HEK293 (cell line): ENCODE measurements around the gene PRR36.

Experiments used
- CTCF ChIA-PET: fragments of 350-600 bp; formaldehyde crosslinking; extraction: SDS; loops from one replicate; lab custom pipeline; 2021; ENCODE audit warnings: antibody characterized with exemption; lab: Yijun Ruan, JAX
- POLR2A ChIA-PET: fragments of 300-600 bp; formaldehyde crosslinking; extraction: SDS; loops from one replicate; lab custom pipeline; 2020; ENCODE audit warnings: antibody characterized with exemption, inconsistent platforms; lab: Yijun Ruan, JAX
- H3K27ac ChIP-seq: fragments of 200-500 bp; sonication (Bioruptor generic); 2 replicates; pipeline ENCODE4 v1.5.1; 2014; ENCODE audit warnings: low read depth, low read length, control low read depth, inconsistent platforms; ENCODE audit errors: extremely low read depth
- H3K36me3 ChIP-seq, 2 experiments: fragments of 200-500 bp in 1 of 2; sonication (Bioruptor generic) in 1 of 2; 1 replicate in 1 of 2; 2 replicates in 1 of 2; pipeline ENCODE4 v1.5.1; 2014 to 2017; ENCODE audit warnings: inconsistent platforms in 2 of 2, low read length in 2 of 2; ENCODE audit not compliant: control insufficient read depth in 2 of 2, insufficient read depth in 1 of 2
- H3K4me1 ChIP-seq: fragments of 200-500 bp; sonication (Bioruptor generic); 2 replicates; pipeline ENCODE4 v1.5.1; 2014; ENCODE audit warnings: mild to moderate bottlenecking, low read length, inconsistent platforms; ENCODE audit not compliant: control insufficient read depth, insufficient read depth
- H3K4me3 ChIP-seq: 2 replicates; pipeline ENCODE4 v1.5.1; 2011; ENCODE audit warnings: low read depth, mild to moderate bottlenecking, control low read depth, low read length, moderate library complexity
- H3K9me3 ChIP-seq: fragments of 200-500 bp; sonication (Bioruptor generic); 2 replicates; pipeline ENCODE4 v1.5.1; 2014; ENCODE audit warnings: low read depth, low read length, inconsistent platforms; ENCODE audit not compliant: control insufficient read depth, insufficient read depth
- EGR2 ChIP-seq: fragments of 450-650 bp; formaldehyde crosslinking; IDR thresholded peaks from 2 replicates; pipeline ENCODE4 v1.5.1; 2016; ENCODE audit warnings: low read depth, missing biosample characterization, missing genetic modification characterization
- SCRT2 ChIP-seq: fragments of 450-650 bp; formaldehyde crosslinking; IDR thresholded peaks from 2 replicates; pipeline ENCODE4 v1.5.1; 2016; ENCODE audit warnings: missing biosample characterization, missing genetic modification characterization
- SP2 ChIP-seq: fragments of 450-650 bp; formaldehyde crosslinking; IDR thresholded peaks from 2 replicates; pipeline ENCODE4 v1.5.1; 2016; ENCODE audit warnings: missing biosample characterization, missing genetic modification characterization
- SP3 ChIP-seq: fragments of 450-650 bp; formaldehyde crosslinking; IDR thresholded peaks from 2 replicates; pipeline ENCODE4 v1.5.1; 2016; ENCODE audit warnings: missing biosample characterization, missing genetic modification characterization
- ZBTB17 ChIP-seq: fragments of 450-650 bp; formaldehyde crosslinking; IDR thresholded peaks from 2 replicates; pipeline ENCODE4 v1.5.1; 2016; ENCODE audit warnings: missing biosample characterization, missing genetic modification characterization
- ZIC2 ChIP-seq: fragments of 450-650 bp; formaldehyde crosslinking; IDR thresholded peaks from 2 replicates; pipeline ENCODE4 v1.5.1; 2016; ENCODE audit warnings: missing biosample characterization, missing genetic modification characterization
- ZNF121 ChIP-seq: fragments of 450-650 bp; formaldehyde crosslinking; IDR thresholded peaks from 2 replicates; pipeline ENCODE4 v1.5.1; 2016; ENCODE audit warnings: missing biosample characterization, missing genetic modification characterization
- ZNF223 ChIP-seq: fragments of 450-650 bp; formaldehyde crosslinking; IDR thresholded peaks from 2 replicates; pipeline ENCODE4 v1.5.1; 2016; ENCODE audit warnings: missing biosample characterization, missing genetic modification characterization
- ZNF426 ChIP-seq: fragments of 450-650 bp; formaldehyde crosslinking; IDR thresholded peaks from 2 replicates; pipeline ENCODE4 v1.5.1; 2017; ENCODE audit warnings: missing biosample characterization, missing genetic modification characterization, mild to moderate bottlenecking, inconsistent platforms, moderate library complexity
- ZSCAN18 ChIP-seq: fragments of 450-650 bp; formaldehyde crosslinking; IDR thresholded peaks from 2 replicates; pipeline ENCODE4 v1.5.1; 2016; ENCODE audit warnings: missing biosample characterization, missing genetic modification characterization
- ZXDB ChIP-seq: fragments of 450-650 bp; formaldehyde crosslinking; IDR thresholded peaks from 2 replicates; pipeline ENCODE4 v1.5.1; 2016; ENCODE audit warnings: missing biosample characterization, missing genetic modification characterization
- TF ChIP-seq, protein P1 (sequence below): fragments of 450-650 bp; formaldehyde crosslinking; IDR thresholded peaks from 2 replicates; pipeline ENCODE4 v1.5.1; 2016; ENCODE audit warnings: missing biosample characterization, missing genetic modification characterization
- TF ChIP-seq, protein P2 (sequence below): fragments of 450-650 bp; formaldehyde crosslinking; IDR thresholded peaks from 2 replicates; pipeline ENCODE4 v1.5.1; 2016; ENCODE audit warnings: missing biosample characterization, missing genetic modification characterization
- TF ChIP-seq, protein P3 (sequence below): fragments of 450-650 bp; formaldehyde crosslinking; optimal IDR thresholded peaks from 2 replicates; pipeline ENCODE3; 2016; ENCODE audit warnings: missing biosample characterization, mild to moderate bottlenecking, missing genetic modification characterization

The PRR36 gene

DNA sequence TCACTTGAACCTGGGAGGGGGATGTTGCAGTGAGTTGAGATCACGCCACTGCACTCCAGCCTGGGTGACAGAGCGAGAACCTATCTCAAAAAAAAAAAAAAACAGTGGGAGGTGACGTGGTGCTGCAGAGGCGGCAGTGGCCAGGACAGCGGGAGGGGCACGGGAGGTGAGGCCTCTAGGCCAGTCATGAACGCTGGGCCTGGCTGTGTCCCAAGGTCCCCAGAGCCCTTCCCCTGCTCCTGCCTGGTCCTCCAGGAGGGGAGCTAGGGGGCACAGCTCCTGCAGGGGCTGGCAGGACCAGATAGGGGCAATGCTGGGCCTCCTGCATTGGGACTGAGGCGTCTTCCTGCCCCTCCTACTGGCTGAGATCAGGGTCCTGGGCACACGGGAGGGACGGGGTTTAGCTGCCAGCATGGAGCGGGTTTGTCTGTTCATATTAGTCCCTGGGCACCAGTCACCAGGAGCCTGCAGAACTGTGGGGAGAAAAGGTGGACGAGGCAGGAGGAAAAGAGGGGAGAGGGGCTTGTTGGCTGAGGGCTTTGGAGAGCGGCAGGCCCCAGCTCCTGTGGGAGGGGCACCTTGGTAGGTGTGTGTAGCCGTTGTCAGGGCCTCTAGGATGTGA lies 34.0 kb upstream of the PRR36 start (continued):
- TF ChIP-seq EGR2 (tag by site-specific recombination) (peak; percentile 75), ZIC2 (tag by site-specific recombination) (peak; percentile 29), SP3 (tag by site-specific recombination) (no peak), ZBTB17 (tag by site-specific recombination) (0 out of 2 replicates have a peak, but pooled peaks have one; percentile 15), ZSCAN18 (no peak)
- TF ChIP-seq, protein P1, sequence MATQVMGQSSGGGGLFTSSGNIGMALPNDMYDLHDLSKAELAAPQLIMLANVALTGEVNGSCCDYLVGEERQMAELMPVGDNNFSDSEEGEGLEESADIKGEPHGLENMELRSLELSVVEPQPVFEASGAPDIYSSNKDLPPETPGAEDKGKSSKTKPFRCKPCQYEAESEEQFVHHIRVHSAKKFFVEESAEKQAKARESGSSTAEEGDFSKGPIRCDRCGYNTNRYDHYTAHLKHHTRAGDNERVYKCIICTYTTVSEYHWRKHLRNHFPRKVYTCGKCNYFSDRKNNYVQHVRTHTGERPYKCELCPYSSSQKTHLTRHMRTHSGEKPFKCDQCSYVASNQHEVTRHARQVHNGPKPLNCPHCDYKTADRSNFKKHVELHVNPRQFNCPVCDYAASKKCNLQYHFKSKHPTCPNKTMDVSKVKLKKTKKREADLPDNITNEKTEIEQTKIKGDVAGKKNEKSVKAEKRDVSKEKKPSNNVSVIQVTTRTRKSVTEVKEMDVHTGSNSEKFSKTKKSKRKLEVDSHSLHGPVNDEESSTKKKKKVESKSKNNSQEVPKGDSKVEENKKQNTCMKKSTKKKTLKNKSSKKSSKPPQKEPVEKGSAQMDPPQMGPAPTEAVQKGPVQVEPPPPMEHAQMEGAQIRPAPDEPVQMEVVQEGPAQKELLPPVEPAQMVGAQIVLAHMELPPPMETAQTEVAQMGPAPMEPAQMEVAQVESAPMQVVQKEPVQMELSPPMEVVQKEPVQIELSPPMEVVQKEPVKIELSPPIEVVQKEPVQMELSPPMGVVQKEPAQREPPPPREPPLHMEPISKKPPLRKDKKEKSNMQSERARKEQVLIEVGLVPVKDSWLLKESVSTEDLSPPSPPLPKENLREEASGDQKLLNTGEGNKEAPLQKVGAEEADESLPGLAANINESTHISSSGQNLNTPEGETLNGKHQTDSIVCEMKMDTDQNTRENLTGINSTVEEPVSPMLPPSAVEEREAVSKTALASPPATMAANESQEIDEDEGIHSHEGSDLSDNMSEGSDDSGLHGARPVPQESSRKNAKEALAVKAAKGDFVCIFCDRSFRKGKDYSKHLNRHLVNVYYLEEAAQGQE (tag by site-specific recombination) = 0 out of 2 replicates have a peak, but pooled peaks have one; percentile 20
- TF ChIP-seq, protein P2, sequence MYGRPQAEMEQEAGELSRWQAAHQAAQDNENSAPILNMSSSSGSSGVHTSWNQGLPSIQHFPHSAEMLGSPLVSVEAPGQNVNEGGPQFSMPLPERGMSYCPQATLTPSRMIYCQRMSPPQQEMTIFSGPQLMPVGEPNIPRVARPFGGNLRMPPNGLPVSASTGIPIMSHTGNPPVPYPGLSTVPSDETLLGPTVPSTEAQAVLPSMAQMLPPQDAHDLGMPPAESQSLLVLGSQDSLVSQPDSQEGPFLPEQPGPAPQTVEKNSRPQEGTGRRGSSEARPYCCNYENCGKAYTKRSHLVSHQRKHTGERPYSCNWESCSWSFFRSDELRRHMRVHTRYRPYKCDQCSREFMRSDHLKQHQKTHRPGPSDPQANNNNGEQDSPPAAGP (tag by site-specific recombination) = no peak

- Histone ChIP-seq H3K4me1 (peaks cover 5% of the 10 kb centered on the region; the same call in 1 of the 2 replicates), H3K4me3 (no peak overlapping the region), H3K27ac (no peak overlapping the region), H3K9me3 (no peaks in the 10 kb centered on the region), H3K36me3 (peaks cover 0 to 42% of the 10 kb centered on the region in 2 experiments; a peak in 1 of 3 replicates)
- POLR2A ChIA-PET = interaction anchor here (0.7 to 2.7 kb wide), 3 partner anchors 8 to 36 kb away, joined by 3 to 16 read pairs (median 4); partner anchors contain the start of gene SNAPC2
- TF ChIP-seq SP2 (tag by site-specific recombination) (no peak), ZNF121 (tag by site-specific recombination) (0 out of 2 replicates have a peak, but pooled peaks have one; percentile 76)
- CTCF ChIA-PET = interaction anchor here (1.0 to 1.7 kb wide), 2 partner anchors 10 to 38 kb away, joined by 3 to 6 read pairs; no protein-coding TSS in a partner anchor
Observed at GRCh38 chr19:7907544-7907943, 33.4 kb upstream of the PRR36 start.

DNA sequence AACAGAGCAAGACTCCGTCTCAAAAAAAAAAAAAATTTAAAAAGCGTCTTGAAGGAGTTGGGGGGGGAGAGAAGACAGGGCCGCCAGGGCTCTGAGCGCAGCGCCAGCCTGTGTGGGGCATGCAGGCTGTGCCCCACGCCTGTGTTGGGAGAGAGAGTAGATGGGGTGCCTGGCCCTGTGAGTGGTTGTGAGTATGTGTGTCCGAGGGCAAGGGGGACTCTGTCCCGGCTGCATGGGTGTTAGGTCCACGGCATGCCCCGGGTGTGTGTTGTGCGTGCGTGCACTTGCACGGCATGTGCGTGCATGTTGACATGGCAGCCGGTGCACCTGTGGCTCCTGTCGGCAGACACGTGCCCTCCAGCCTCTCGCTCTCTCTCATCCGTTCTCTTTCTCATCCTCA lies 32.9 kb upstream of the PRR36 start:
- peaks cover 5% of the 10 kb centered on the region; the same call in 1 of the 2 replicates for H3K4me1 ChIP-seq
- POLR2A ChIA-PET = interaction anchor here (0.7 to 2.7 kb wide), 3 partner anchors 8 to 36 kb away, joined by 3 to 16 read pairs (median 4); partner anchors contain the start of gene SNAPC2
- no peak overlapping the region for H3K4me3 ChIP-seq
- CTCF ChIA-PET = no interaction called here
- no peaks in the 10 kb centered on the region for H3K9me3 ChIP-seq
- TF ChIP-seq ZNF223 (tag by site-specific recombination) (no peak), ZNF426 (tag by site-specific recombination) (no peak), ZXDB (tag by site-specific recombination) (no peak), SCRT2 (tag by site-specific recombination) (peak; percentile 49; the same call in 1 of the 2 replicates)
- TF ChIP-seq, protein P3, sequence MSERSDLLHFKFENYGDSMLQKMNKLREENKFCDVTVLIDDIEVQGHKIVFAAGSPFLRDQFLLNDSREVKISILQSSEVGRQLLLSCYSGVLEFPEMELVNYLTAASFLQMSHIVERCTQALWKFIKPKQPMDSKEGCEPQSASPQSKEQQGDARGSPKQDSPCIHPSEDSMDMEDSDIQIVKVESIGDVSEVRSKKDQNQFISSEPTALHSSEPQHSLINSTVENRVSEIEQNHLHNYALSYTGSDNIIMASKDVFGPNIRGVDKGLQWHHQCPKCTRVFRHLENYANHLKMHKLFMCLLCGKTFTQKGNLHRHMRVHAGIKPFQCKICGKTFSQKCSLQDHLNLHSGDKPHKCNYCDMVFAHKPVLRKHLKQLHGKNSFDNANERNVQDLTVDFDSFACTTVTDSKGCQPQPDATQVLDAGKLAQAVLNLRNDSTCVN = peak; percentile 8
- peaks cover 0 to 40% of the 10 kb centered on the region in 2 experiments; a peak in 1 of 3 replicates for H3K36me3 ChIP-seq
- no peak overlapping the region for H3K27ac ChIP-seq
